Gastroesophageal sphincter (tissue), 4 donors: Measurements from ENCODE around the gene CDH15. TPM values are rescaled to one million over a fixed set of nuclear protein-coding genes. Genes with fewer than 3 reads are reported as not detected.

Source experiments
- ATAC-seq: fragments of 150-250 bp; one replicate; pipeline ENCODE4 v1.9.1; 2016; ENCODE audit warnings: mild to moderate bottlenecking, moderate library complexity
- H3K27ac ChIP-seq, 4 donors: fragments of 200-600 bp; sonication (generic) in 3 of 4; 1 replicate in 3 of 4; 2 replicates in 1 of 4; pipeline ENCODE4 v1.5.1; 2016 to 2019
- H3K27me3 ChIP-seq: fragments of 200-600 bp; sonication (generic); one replicate; pipeline ENCODE4 v1.5.1; 2019
- H3K36me3 ChIP-seq, 2 donors: fragments of 200-600 bp; sonication (generic); one replicate each; pipeline ENCODE4 v1.5.1; 2019; ENCODE audit warnings: control low read depth in 1 of 2
- H3K4me1 ChIP-seq, 3 donors: fragments of 200-600 bp; sonication (generic); 1 replicate in 2 of 3; 2 replicates in 1 of 3; pipeline ENCODE4 v1.5.1; 2016 to 2019; ENCODE audit warnings: control low read depth in 2 of 3
- H3K4me3 ChIP-seq, 2 donors: fragments of 200-600 bp; sonication (generic); one replicate each; pipeline ENCODE4 v1.5.1; 2019; ENCODE audit warnings: mild to moderate bottlenecking in 1 of 2, moderate library complexity in 1 of 2
- H3K9me3 ChIP-seq, 3 donors: fragments of 200-600 bp; sonication (generic); one replicate each; pipeline ENCODE4 v1.5.1; 2017 to 2019; ENCODE audit warnings: control low read depth in 2 of 3
- EP300 ChIP-seq: sonication (generic); formaldehyde crosslinking; IDR thresholded peaks from one replicate; pipeline ENCODE4 v1.6.1; 2017; ENCODE audit warnings: antibody characterized with exemption, mild to moderate bottlenecking
- POLR2A ChIP-seq, 2 donors: fragments of 450-650 bp; IDR thresholded peaks; one replicate each; pipeline ENCODE4 v1.6.1; 2017; ENCODE audit warnings: antibody characterized with exemption in 2 of 2, mild to moderate bottlenecking in 2 of 2, moderate library complexity in 1 of 2
- POLR2AphosphoS5 ChIP-seq: sonication (generic); formaldehyde crosslinking; IDR thresholded peaks from one replicate; pipeline ENCODE4 v1.6.1; 2017; ENCODE audit warnings: antibody characterized with exemption
- WGBS, 2 donors: methylation state at CpG; one replicate each; pipeline ENCODE4 v1.1.5; 2018; ENCODE audit warnings: low coverage in 1 of 2; 5-methylcytosine and 5-hydroxymethylcytosine counted together
- total RNA-seq, 4 donors: library from RNA; depleted of rRNA; stranded (reverse); fragments of >200 nt; gene quantifications; one replicate each; pipeline ENCODE4 v1.1.0, GENCODE V29; 2016
- TF ChIP-seq, protein P1 (sequence below), 4 experiments: fragments of 200-600 bp in 2 of 4; fragments of 450-650 bp in 2 of 4; sonication (generic) in 1 of 4; IDR thresholded peaks; one replicate each; pipeline ENCODE4 v1.5.1; 2017 to 2019; ENCODE audit warnings: antibody characterized with exemption in 4 of 4, mild to moderate bottlenecking in 2 of 4, moderate library complexity in 2 of 4

Gene CDH15
- total RNA-seq, 4 donors from 2014 or later: 0.15 to 1.1 (median 0.27) TPM; not detected in 1

- Histone ChIP-seq H3K4me1 (peaks cover 0 to 26% (median 11%) of the 10 kb centered on the region in 3 donors), H3K36me3 (no peaks in the 10 kb centered on the region), H3K27me3 (peaks cover 53% of the 10 kb centered on the region), H3K27ac (no peak overlapping the region), H3K4me3 (no peak overlapping the region), H3K9me3 (no peaks in the 10 kb centered on the region)
- no CpG with 5 or more reads among the region's 21 CpGs for WGBS, 2 donors
- no peak for ATAC-seq
- TF ChIP-seq POLR2A (IDR thresholded peaks at IDR 0.05) (no peak), POLR2AphosphoS5 (no peak), EP300 (no peak)
- TF ChIP-seq, protein P1, sequence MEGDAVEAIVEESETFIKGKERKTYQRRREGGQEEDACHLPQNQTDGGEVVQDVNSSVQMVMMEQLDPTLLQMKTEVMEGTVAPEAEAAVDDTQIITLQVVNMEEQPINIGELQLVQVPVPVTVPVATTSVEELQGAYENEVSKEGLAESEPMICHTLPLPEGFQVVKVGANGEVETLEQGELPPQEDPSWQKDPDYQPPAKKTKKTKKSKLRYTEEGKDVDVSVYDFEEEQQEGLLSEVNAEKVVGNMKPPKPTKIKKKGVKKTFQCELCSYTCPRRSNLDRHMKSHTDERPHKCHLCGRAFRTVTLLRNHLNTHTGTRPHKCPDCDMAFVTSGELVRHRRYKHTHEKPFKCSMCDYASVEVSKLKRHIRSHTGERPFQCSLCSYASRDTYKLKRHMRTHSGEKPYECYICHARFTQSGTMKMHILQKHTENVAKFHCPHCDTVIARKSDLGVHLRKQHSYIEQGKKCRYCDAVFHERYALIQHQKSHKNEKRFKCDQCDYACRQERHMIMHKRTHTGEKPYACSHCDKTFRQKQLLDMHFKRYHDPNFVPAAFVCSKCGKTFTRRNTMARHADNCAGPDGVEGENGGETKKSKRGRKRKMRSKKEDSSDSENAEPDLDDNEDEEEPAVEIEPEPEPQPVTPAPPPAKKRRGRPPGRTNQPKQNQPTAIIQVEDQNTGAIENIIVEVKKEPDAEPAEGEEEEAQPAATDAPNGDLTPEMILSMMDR (IDR thresholded peaks at IDR 0.05): no peak
Observed at GRCh38 chr16:89195521-89196171, 24.1 kb downstream of the CDH15 start.

DNA sequence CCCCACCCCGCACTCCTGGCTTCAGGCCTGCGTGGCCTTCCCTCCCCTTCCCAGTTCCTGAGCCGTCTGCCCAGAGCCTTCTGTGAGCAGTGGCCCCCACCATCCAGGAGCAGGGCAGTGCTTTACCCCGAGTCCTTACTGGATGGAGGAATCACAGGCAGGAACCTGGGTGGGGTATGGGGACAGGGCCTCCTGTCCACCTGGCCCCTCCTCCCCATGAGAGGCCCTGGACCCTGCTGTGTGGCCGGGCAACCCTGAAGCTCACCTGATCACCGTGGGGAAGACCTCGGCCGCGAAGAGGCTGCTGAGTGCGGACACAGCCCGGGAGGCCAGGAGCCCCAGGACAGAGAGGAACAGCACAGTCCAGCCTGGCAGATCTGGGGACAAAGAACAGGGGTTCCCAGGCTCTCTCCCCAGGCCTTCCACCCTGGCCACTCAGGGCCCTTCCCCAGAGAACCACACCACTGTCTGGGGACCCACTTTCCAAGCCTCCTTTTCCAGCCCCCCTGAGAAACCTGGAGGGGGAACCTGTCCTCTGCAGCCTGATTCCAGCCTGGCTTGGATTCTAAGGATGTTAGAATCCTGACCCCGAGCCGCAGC lies 25.6 kb downstream of the CDH15 start:
- WGBS, 2 donors: 85 to 100% methylated on average over 2 to 4 of the region's 13 CpGs
- H3K4me1 ChIP-seq: peaks cover 0 to 31% (median 12%) of the 10 kb centered on the region in 3 donors
- H3K27ac ChIP-seq: no peak overlapping the region
- TF ChIP-seq POLR2A (IDR thresholded peaks at IDR 0.05): no peak
- TF ChIP-seq, protein P1 (IDR thresholded peaks at IDR 0.05): no peak
- no peak for TF ChIP-seq EP300
- TF ChIP-seq POLR2AphosphoS5: no peak
- no peaks in the 10 kb centered on the region for H3K36me3 ChIP-seq
- ATAC-seq: no peak
- no peaks in the 10 kb centered on the region for H3K9me3 ChIP-seq
- no peak overlapping the region for H3K4me3 ChIP-seq
- peaks cover 54% of the 10 kb centered on the region for H3K27me3 ChIP-seq

DNA sequence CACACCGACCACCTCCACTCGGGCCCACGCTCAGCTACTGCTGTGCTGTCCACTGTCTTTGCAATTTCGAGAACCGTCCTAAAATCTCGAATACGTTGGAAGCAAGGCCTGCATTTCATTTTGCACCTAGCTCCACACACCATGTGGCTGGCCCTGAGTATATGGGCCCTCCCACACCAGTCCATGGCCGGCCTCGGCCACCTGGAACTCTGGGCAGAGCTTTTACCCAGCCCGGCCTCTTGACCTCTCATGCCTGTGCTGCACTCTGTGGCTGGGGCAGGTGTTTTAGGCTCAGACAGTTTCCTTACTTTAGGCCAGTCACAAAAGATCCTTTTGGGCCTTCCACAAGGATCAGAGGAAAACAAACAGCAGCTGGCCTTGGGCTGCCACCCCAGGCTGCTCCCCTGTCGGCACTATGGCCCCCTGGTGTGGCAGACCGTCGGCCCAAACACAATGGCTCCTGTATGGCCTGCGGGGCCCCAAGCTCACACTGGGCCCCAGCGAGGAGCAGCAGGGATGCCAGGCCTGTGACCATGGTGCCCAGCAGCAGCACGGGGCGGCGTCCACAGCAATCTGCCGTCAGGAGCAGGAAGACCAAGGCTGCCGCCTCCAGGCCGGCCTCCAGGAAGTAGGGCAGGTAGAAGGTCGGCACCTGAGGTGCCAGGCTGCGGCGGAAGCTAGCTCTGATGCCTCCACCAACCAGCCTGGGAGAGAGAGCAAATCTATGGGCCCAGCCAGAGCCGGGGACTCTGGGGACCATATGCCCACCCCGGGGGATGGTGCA lies 26.3 kb downstream of the CDH15 start:
- H3K27me3 ChIP-seq: peaks cover 59% of the 10 kb centered on the region
- TF ChIP-seq EP300 (no peak), POLR2AphosphoS5 (no peak)

GRCh38 chr16:89198417-89199240 lies 27.1 kb downstream of the CDH15 start:
- WGBS, 2 donors: 60% methylated on average over 1 of the region's 28 CpGs; no CpG with 5 or more reads in 1 of the 2 donors
- no peak for ATAC-seq

More for the DNA sequence above, 26.3 kb downstream of the CDH15 start:
- Histone ChIP-seq H3K36me3 (no peaks in the 10 kb centered on the region), H3K4me3 (no peak overlapping the region), H3K9me3 (peaks cover 0 to 5% (median 0%) of the 10 kb centered on the region in 3 donors), H3K4me1 (peaks cover 0 to 30% (median 12%) of the 10 kb centered on the region in 3 donors), H3K27ac (no peak overlapping the region)
- ATAC-seq: no peak
- 64% methylated on average over 7 of the region's 26 CpGs; no CpG with 5 or more reads in 1 of the 2 donors for WGBS, 2 donors

More at GRCh38 chr16:89198417-89199240, 27.1 kb downstream of the CDH15 start:
- Histone ChIP-seq H3K27me3 (peaks cover 67% of the 10 kb centered on the region), H3K27ac (no peak overlapping the region), H3K4me3 (no peak overlapping the region), H3K4me1 (peaks cover 0 to 23% (median 12%) of the 10 kb centered on the region in 3 donors), H3K9me3 (peaks cover 0 to 9% (median 0%) of the 10 kb centered on the region in 3 donors), H3K36me3 (no peaks in the 10 kb centered on the region)
- TF ChIP-seq, protein P1 (IDR thresholded peaks at IDR 0.05): no peak
- TF ChIP-seq POLR2AphosphoS5: no peak
- TF ChIP-seq EP300: no peak
- no peak for TF ChIP-seq POLR2A (IDR thresholded peaks at IDR 0.05)
